GM20000 (cell line): Measurements from ENCODE around the gene LACTB.
A peak's percentile ranks its signal among the peaks of the same experiment; 100 is the strongest.

Experiments used
- DNase-seq: peaks from one replicate; pipeline ENCODE4 v3.0.0; 2012; ENCODE audit warnings: low spot score
- TF ChIP-seq, protein P1 (sequence below): IDR thresholded peaks from 2 replicates; pipeline ENCODE4 v1.5.1; 2012; ENCODE audit warnings: mild to moderate bottlenecking, control low read depth; ENCODE audit errors: extremely low read depth, missing control alignments

Gene LACTB

DNA sequence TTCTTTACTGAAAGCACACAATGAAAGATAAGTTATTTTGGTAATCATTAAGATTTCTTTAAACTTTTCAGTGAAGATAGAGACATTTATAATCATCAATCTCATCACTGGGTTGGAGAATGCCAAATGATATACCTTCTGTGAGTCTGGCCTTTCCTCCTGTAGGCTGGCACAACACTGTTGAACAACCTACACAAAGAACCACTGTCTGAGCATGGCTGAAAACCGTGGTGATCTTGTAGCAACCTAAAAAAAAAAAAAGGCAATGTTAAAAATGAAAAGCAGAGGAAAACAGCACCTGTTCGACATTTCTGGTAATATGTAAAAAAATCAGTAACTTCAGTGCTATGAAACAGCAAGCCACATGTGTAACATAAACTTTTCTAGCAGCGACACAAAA is 33.8 kb downstream of the LACTB start:
- no peak for DNase-seq
- TF ChIP-seq, protein P1, sequence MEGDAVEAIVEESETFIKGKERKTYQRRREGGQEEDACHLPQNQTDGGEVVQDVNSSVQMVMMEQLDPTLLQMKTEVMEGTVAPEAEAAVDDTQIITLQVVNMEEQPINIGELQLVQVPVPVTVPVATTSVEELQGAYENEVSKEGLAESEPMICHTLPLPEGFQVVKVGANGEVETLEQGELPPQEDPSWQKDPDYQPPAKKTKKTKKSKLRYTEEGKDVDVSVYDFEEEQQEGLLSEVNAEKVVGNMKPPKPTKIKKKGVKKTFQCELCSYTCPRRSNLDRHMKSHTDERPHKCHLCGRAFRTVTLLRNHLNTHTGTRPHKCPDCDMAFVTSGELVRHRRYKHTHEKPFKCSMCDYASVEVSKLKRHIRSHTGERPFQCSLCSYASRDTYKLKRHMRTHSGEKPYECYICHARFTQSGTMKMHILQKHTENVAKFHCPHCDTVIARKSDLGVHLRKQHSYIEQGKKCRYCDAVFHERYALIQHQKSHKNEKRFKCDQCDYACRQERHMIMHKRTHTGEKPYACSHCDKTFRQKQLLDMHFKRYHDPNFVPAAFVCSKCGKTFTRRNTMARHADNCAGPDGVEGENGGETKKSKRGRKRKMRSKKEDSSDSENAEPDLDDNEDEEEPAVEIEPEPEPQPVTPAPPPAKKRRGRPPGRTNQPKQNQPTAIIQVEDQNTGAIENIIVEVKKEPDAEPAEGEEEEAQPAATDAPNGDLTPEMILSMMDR, result no peak

GRCh38 chr15:63156086-63156710 is 34.5 kb downstream of the LACTB start:
- TF ChIP-seq, protein P1, result no peak
- no peak for DNase-seq

- peak; percentile 34 for DNase-seq
- TF ChIP-seq, protein P1, result no peak
Observed at GRCh38 chr15:63156755-63157117, 35.1 kb downstream of the LACTB start.

- TF ChIP-seq, protein P1, result no peak
- DNase-seq, result peak; percentile 93
Observed at GRCh38 chr15:63157118-63157843, 35.6 kb downstream of the LACTB start, which contains the start of gene RPS27L. Gene RPS27L, minus strand, starts transcription at chr15:63157477. Its CDS starts 72 bp downstream, at chr15:63157405.

- TF ChIP-seq, protein P1, result no peak
- DNase-seq, result peak; percentile 65
Observed at GRCh38 chr15:63157891-63158431, 36.3 kb downstream of the LACTB start.

DNA sequence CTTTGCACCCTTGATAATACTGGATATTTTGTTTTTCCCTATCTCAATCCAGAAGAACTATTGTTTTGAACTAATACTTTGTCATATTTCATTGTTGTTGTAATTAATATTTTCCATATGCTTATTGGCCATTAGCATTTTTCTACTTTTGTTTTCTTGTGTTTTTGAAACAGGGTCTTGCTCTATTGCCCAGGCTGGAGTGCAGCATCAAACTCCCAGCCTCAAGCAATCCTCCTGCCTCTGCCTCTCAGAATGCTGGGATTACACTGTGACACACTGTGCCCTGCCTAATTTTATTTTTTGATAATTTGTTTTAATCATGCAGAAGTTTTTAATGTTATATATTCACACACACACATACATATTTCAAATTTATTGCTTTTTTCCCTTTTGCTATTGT is 39.0 kb downstream of the LACTB start:
- DNase-seq, result no peak
- TF ChIP-seq, protein P1, result no peak

GRCh38 chr15:63163217-63163616 is 41.6 kb downstream of the LACTB start:
- TF ChIP-seq, protein P1, result no peak
- DNase-seq, result no peak
